Measurements from ENCODE around the gene S100A10. TPM values are rescaled to one million over a fixed set of nuclear protein-coding genes. Genes with fewer than 3 reads are reported as not detected.
A peak's percentile ranks its signal among the peaks of the same experiment; 100 is the strongest.

Gene S100A10
- total and polyA plus RNA-seq, 4 donors: 7.0 to 99.5 (median 35.4) TPM

DNA sequence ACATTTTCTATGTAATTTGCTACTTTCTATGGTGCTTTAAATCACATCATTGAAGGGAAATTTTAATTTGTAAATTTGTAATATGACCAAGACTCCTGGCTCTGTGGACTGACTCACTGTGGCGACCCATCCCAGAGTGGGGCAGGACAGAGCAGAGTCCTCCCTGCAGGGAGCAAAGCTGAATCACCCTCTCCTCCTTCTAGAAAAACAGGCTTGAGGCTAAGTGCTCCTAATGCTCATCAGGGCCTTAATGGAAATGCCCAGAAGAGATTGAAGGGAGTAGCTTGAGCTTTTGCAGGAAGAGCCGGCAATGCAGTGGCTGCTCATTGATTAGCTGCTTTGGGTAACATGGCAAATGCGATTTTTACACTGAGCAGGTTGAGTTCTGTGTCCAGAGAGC, 16.8 kb downstream of the S100A10 start:
- no peaks in the 10 kb centered on the region for H3K27me3 ChIP-seq (ENCODE audit: control insufficient read depth in 4 of 4, insufficient read depth in 4 of 4, low read length in 3 of 4)
- no peak overlapping the region for H3K9ac ChIP-seq (ENCODE audit: low read depth in 1 of 2, low read length in 2 of 2)
- peaks cover 0 to 5% (median under 1%) of the 10 kb centered on the region in 4 donors for H3K36me3 ChIP-seq (ENCODE audit: control insufficient read depth in 4 of 4, insufficient read depth in 3 of 4, low read depth in 1 of 4, low read length in 3 of 4)
- H3K9me3 ChIP-seq (ENCODE audit: control insufficient read depth in 4 of 4, low read length in 3 of 4): no peaks in the 10 kb centered on the region
- no peak for DNase-seq (ENCODE audit: low spot score)
- no peak overlapping the region for H3K4me3 ChIP-seq (ENCODE audit: low read depth in 1 of 3, low read length in 3 of 3)
- no peak overlapping the region for H3K27ac ChIP-seq (ENCODE audit: low read depth in 1 of 2, low read length in 2 of 2)
- H3K4me1 ChIP-seq (ENCODE audit: control insufficient read depth in 4 of 4, insufficient read depth in 4 of 4, low read length in 3 of 4): peaks cover 5 to 19% (median 13%) of the 10 kb centered on the region in 4 donors
- 85% methylated on average over 3 of the region's 3 CpGs for WGBS
- TF ChIP-seq, protein P1, sequence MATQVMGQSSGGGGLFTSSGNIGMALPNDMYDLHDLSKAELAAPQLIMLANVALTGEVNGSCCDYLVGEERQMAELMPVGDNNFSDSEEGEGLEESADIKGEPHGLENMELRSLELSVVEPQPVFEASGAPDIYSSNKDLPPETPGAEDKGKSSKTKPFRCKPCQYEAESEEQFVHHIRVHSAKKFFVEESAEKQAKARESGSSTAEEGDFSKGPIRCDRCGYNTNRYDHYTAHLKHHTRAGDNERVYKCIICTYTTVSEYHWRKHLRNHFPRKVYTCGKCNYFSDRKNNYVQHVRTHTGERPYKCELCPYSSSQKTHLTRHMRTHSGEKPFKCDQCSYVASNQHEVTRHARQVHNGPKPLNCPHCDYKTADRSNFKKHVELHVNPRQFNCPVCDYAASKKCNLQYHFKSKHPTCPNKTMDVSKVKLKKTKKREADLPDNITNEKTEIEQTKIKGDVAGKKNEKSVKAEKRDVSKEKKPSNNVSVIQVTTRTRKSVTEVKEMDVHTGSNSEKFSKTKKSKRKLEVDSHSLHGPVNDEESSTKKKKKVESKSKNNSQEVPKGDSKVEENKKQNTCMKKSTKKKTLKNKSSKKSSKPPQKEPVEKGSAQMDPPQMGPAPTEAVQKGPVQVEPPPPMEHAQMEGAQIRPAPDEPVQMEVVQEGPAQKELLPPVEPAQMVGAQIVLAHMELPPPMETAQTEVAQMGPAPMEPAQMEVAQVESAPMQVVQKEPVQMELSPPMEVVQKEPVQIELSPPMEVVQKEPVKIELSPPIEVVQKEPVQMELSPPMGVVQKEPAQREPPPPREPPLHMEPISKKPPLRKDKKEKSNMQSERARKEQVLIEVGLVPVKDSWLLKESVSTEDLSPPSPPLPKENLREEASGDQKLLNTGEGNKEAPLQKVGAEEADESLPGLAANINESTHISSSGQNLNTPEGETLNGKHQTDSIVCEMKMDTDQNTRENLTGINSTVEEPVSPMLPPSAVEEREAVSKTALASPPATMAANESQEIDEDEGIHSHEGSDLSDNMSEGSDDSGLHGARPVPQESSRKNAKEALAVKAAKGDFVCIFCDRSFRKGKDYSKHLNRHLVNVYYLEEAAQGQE (IDR thresholded peaks at IDR 0.05): no peak
- TF ChIP-seq, protein P2, sequence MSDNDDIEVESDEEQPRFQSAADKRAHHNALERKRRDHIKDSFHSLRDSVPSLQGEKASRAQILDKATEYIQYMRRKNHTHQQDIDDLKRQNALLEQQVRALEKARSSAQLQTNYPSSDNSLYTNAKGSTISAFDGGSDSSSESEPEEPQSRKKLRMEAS (IDR thresholded peaks at IDR 0.05): no peak
- TF ChIP-seq, protein P3, sequence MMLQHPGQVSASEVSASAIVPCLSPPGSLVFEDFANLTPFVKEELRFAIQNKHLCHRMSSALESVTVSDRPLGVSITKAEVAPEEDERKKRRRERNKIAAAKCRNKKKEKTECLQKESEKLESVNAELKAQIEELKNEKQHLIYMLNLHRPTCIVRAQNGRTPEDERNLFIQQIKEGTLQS (IDR thresholded peaks at IDR 0.05): no peak
- no peak for TF ChIP-seq RXRA (IDR thresholded peaks at IDR 0.05)

DNA sequence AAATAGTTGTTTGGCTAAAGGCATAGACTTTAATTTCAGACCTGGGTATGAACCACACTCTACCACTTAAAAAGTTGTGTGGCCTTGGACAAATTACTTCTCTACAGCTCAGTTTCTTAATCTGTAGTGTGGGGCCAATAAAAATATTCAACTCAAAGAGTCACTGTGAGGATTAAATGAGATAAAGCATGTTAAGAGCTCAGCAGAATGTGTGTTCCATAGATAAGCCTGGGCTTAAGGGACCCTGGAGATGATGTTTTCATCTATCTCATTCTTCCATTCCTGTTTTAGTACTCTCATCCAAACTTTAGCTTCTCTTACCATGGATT, 17.7 kb downstream of the S100A10 start:
- Histone ChIP-seq H3K36me3 (ENCODE audit: control insufficient read depth in 4 of 4, insufficient read depth in 3 of 4, low read depth in 1 of 4, low read length in 3 of 4) (peaks cover 0 to 1% (median 0%) of the 10 kb centered on the region in 4 donors), H3K27me3 (ENCODE audit: control insufficient read depth in 4 of 4, insufficient read depth in 4 of 4, low read length in 3 of 4) (no peaks in the 10 kb centered on the region), H3K27ac (ENCODE audit: low read depth in 1 of 2, low read length in 2 of 2) (no peak overlapping the region), H3K9me3 (ENCODE audit: control insufficient read depth in 4 of 4, low read length in 3 of 4) (no peaks in the 10 kb centered on the region), H3K4me3 (ENCODE audit: low read depth in 1 of 3, low read length in 3 of 3) (no peak overlapping the region), H3K9ac (ENCODE audit: low read depth in 1 of 2, low read length in 2 of 2) (no peak overlapping the region), H3K4me1 (ENCODE audit: control insufficient read depth in 4 of 4, insufficient read depth in 4 of 4, low read length in 3 of 4) (peaks cover 5 to 19% (median 13%) of the 10 kb centered on the region in 4 donors)
- TF ChIP-seq, protein P2 (IDR thresholded peaks at IDR 0.05): no peak
- TF ChIP-seq HNF4A (conservative IDR thresholded peaks at IDR 0.05) (no peak), FOXA1 (IDR thresholded peaks at IDR 0.05) (no peak)
- no peak for DNase-seq (ENCODE audit: low spot score)

- Histone ChIP-seq H3K4me1 (ENCODE audit: control insufficient read depth in 4 of 4, insufficient read depth in 4 of 4, low read length in 3 of 4) (peaks cover 5 to 19% (median 13%) of the 10 kb centered on the region in 4 donors), H3K4me3 (ENCODE audit: low read depth in 1 of 3, low read length in 3 of 3) (no peak overlapping the region), H3K36me3 (ENCODE audit: control insufficient read depth in 4 of 4, insufficient read depth in 3 of 4, low read depth in 1 of 4, low read length in 3 of 4) (no peaks in the 10 kb centered on the region), H3K9ac (ENCODE audit: low read depth in 1 of 2, low read length in 2 of 2) (no peak overlapping the region), H3K27ac (ENCODE audit: low read depth in 1 of 2, low read length in 2 of 2) (no peak overlapping the region), H3K9me3 (ENCODE audit: control insufficient read depth in 4 of 4, low read length in 3 of 4) (no peaks in the 10 kb centered on the region), H3K27me3 (ENCODE audit: control insufficient read depth in 4 of 4, insufficient read depth in 4 of 4, low read length in 3 of 4) (no peaks in the 10 kb centered on the region)
- no peak for DNase-seq (ENCODE audit: low spot score)
- 37% methylated on average over 2 of the region's 2 CpGs for WGBS
- TF ChIP-seq, protein P1 (IDR thresholded peaks at IDR 0.05): peak; percentile 56
- TF ChIP-seq JUND (IDR thresholded peaks at IDR 0.05): peak in 1 of 2 donors; percentile 46
- no peak for TF ChIP-seq TAF1 (conservative IDR thresholded peaks at IDR 0.05)
- TF ChIP-seq, protein P3 (IDR thresholded peaks at IDR 0.05): no peak
- peak; percentile 56 for TF ChIP-seq HNF4G (IDR thresholded peaks at IDR 0.05)
- no peak for TF ChIP-seq ZBTB33 (IDR thresholded peaks at IDR 0.05)
- peak; percentile 26 to 37 for TF ChIP-seq RXRA (IDR thresholded peaks at IDR 0.05)
- no peak for TF ChIP-seq FOXA1 (IDR thresholded peaks at IDR 0.05)
- no peak for TF ChIP-seq GABPA (IDR thresholded peaks at IDR 0.05 in 1 of 2, conservative IDR thresholded peaks at IDR 0.05 in 1 of 2)
- peak; percentile 25 to 36 for TF ChIP-seq RAD21 (IDR thresholded peaks at IDR 0.05)
- TF ChIP-seq, protein P2 (IDR thresholded peaks at IDR 0.05): no peak
- peak; percentile 51 for TF ChIP-seq FOXA2 (IDR thresholded peaks at IDR 0.05)
- TF ChIP-seq NR2F2 (IDR thresholded peaks at IDR 0.05): no peak
These were observed 18.2 kb downstream of the S100A10 start for GRCh38 chr1:151975311-151976014.
